Pancreas (tissue), 10 donors: Measurements from ENCODE around the gene TMEM121B. TPM values are rescaled to one million over a fixed set of nuclear protein-coding genes. Genes with fewer than 3 reads are reported as not detected.

Source experiments
- ATAC-seq, 4 donors: fragments of 200-7000 bp; cut with Tn5 transposase; one replicate each; pipeline versions ENCODE4 v1.8.0 to v1.9.1; 2020; ENCODE audit warnings: mild to moderate bottlenecking in 4 of 4, moderate library complexity in 4 of 4
- DNase-seq, 6 donors: peaks; one replicate each; pipeline ENCODE4 v3.0.0-alpha.2; 2020
- FAIRE-seq: peaks from 2 replicates; lab custom pipeline; 2012; peaks lifted over from hg19 to GRCh38; lab: Jason Lieb, UNC
- H3K27ac ChIP-seq, 4 donors: fragments of 200-600 bp; sonication (generic); 1 replicate in 3 of 4; 2 replicates in 1 of 4; pipeline versions ENCODE4 v1.5.0 to v1.8.0; 2020
- H3K27me3 ChIP-seq, 4 donors: fragments of 200-600 bp; one replicate each; pipeline ENCODE4 v1.8.0; 2021
- H3K36me3 ChIP-seq, 3 donors: fragments of 200-600 bp; sonication (generic) in 1 of 3; one replicate each; pipeline versions ENCODE4 v1.5.0 to v1.8.0; 2020 to 2021
- H3K4me1 ChIP-seq, 3 donors: fragments of 200-600 bp; one replicate each; pipeline ENCODE4 v1.8.0; 2021
- H3K4me3 ChIP-seq, 4 donors: fragments of 200-600 bp; sonication (generic) in 2 of 4; one replicate each; pipeline versions ENCODE4 v1.5.0 to v1.8.0; 2020 to 2021
- H3K9me3 ChIP-seq, 4 donors: fragments of 200-600 bp; one replicate each; pipeline ENCODE4 v1.8.0; 2021
- CTCF ChIP-seq, 4 donors: fragments of 200-600 bp; sonication (generic) in 3 of 4; IDR thresholded peaks; one replicate each; pipeline versions ENCODE4 v1.5.0 to v1.8.0; 2021; ENCODE audit warnings: antibody characterized with exemption in 4 of 4
- WGBS, 2 donors: extraction: QIAGEN DNeasy Blood & Tissue Kit; methylation state at CpG; one replicate each; pipeline ENCODE4 v1.1.7; 2013; 5-methylcytosine and 5-hydroxymethylcytosine counted together
- intact Hi-C, 3 donors: fragments of 100-400 bp; cut with DNase I; formaldehyde crosslinking; loops; one replicate each; pipeline versions ENCODE4 v1.11.1 to v1.14.2; 2022
- polyA plus RNA-seq, 2 donors: library from polyadenylated mRNA; stranded (reverse); fragments of 200-250 nt; gene quantifications; one replicate each; pipeline ENCODE4 v1.2.3, GENCODE V29; 2013
- total RNA-seq, 6 donors: library from RNA; stranded (reverse); fragmentation: NEBNext Ultra II Directional in 4 of 6; extraction: Animal tissue kit (Norgen Biotek cat#: 25700) in 4 of 6; gene quantifications; one replicate each; pipeline versions ENCODE4 v1.2.1 to v1.2.4, GENCODE V29; 2021 to 2023
- donor health status: healthy with polysubstance abuse.
- donor health status: DM: no; HTN: no; CAD: no; lungs with moderate emphysema.
- donor health status: DM: no; HTN: no; CAD: no.
- donor health status: control.
- donor health status: control.
- donor health status: Bipolar disorder and iron deficiency.
- donor health status: DM: yes; HTN: yes; CAD: no.
- donor health status: DM: no; HTN: no; CAD: no.
- donor health status: DM: no; HTN: no; CAD: no.
- donor health status: DM: yes; HTN: yes; CAD: no.

The TMEM121B gene
- total and polyA plus RNA-seq, 8 donors = 0.23 to 1.00 (median 0.60) TPM

- H3K27me3 ChIP-seq = no peaks in the 10 kb centered on the region
- no peak overlapping the region for H3K4me3 ChIP-seq
- no peak for FAIRE-seq
- ATAC-seq = no peak
- H3K4me1 ChIP-seq = no peaks in the 10 kb centered on the region
- no peak for TF ChIP-seq CTCF (IDR thresholded peaks at IDR 0.05)
- intact Hi-C loops = no loop called here
- DNase-seq = no peak
- no peaks in the 10 kb centered on the region for H3K9me3 ChIP-seq
- H3K36me3 ChIP-seq = peaks cover 0 to 27% (median 4%) of the 10 kb centered on the region in 3 donors
- WGBS, 2 donors = 90 to 91% methylated on average over 16 of the region's 16 CpGs
- H3K27ac ChIP-seq = no peak overlapping the region
These were observed 11.2 kb downstream of the TMEM121B start for GRCh38 chr22:17109976-17110375.

- H3K9me3 ChIP-seq = no peaks in the 10 kb centered on the region
- DNase-seq = no peak
- ATAC-seq = no peak
These were observed 11.9 kb downstream of the TMEM121B start for GRCh38 chr22:17109113-17109865.

GRCh38 chr22:17108256-17109112 is 12.7 kb downstream of the TMEM121B start:
- no peak overlapping the region for H3K4me3 ChIP-seq
- H3K36me3 ChIP-seq = peaks cover 0 to 27% (median 4%) of the 10 kb centered on the region in 3 donors
- TF ChIP-seq CTCF (IDR thresholded peaks at IDR 0.05) = no peak
- no peak overlapping the region for H3K27ac ChIP-seq
- H3K4me1 ChIP-seq = no peaks in the 10 kb centered on the region
- no peaks in the 10 kb centered on the region for H3K9me3 ChIP-seq
- DNase-seq (peak in 3 of 6 donors; percentile 40 to 79 (median 59)), FAIRE-seq (no peak), ATAC-seq (no peak)
- intact Hi-C loops = no loop called here
- WGBS, 2 donors = 96% methylated on average over 65 to 66 of the region's 66 CpGs
- H3K27me3 ChIP-seq = no peaks in the 10 kb centered on the region

More at GRCh38 chr22:17109113-17109865, 11.9 kb downstream of the TMEM121B start:
- FAIRE-seq = no peak
- 92 to 93% methylated on average over 41 to 42 of the region's 42 CpGs for WGBS, 2 donors
- Histone ChIP-seq H3K36me3 (peaks cover 0 to 27% (median 4%) of the 10 kb centered on the region in 3 donors), H3K4me3 (no peak overlapping the region), H3K4me1 (no peaks in the 10 kb centered on the region), H3K27ac (no peak overlapping the region), H3K27me3 (no peaks in the 10 kb centered on the region)
- intact Hi-C loops = no loop called here
- no peak for TF ChIP-seq CTCF (IDR thresholded peaks at IDR 0.05)

- FAIRE-seq (no peak), DNase-seq (no peak), ATAC-seq (no peak)
- no peaks in the 10 kb centered on the region for H3K9me3 ChIP-seq
- H3K4me3 ChIP-seq = no peak overlapping the region
- peaks cover 0 to 37% (median 4%) of the 10 kb centered on the region in 3 donors for H3K36me3 ChIP-seq
- no peak overlapping the region for H3K27ac ChIP-seq
- WGBS, 2 donors = 93 to 95% methylated on average over 6 of the region's 6 CpGs
- no peaks in the 10 kb centered on the region for H3K27me3 ChIP-seq
- no peaks in the 10 kb centered on the region for H3K4me1 ChIP-seq
- TF ChIP-seq CTCF (IDR thresholded peaks at IDR 0.05) = no peak
- intact Hi-C loops = no loop called here
These were observed 13.7 kb downstream of the TMEM121B start for GRCh38 chr22:17107547-17107810.
